Measurements from ENCODE around the gene ARMC7. TPM values are rescaled to one million over a fixed set of nuclear protein-coding genes. Genes with fewer than 3 reads are reported as not detected.
"Not testable (repeated sequence)": the region's sequence is repeated elsewhere in the genome, so short reads cannot be mapped to it uniquely, and the experiment has no call there.

Gene ARMC7
- polyA plus RNA-seq, 6 donors from 2014 or later = 2.0 to 6.0 (median 4.5) TPM

GRCh38 chr17:75164606-75165005, 54.8 kb downstream of the ARMC7 start:
- not testable (repeated sequence) for H3K4me1 Mint-ChIP-seq; H3K9me3 Mint-ChIP-seq; ATAC-seq (ENCODE audit: low read depth in 2 of 2); DNase-seq; H3K27me3 Mint-ChIP-seq; H3K4me3 Mint-ChIP-seq; H3K36me3 Mint-ChIP-seq
- H3K27ac Mint-ChIP-seq = peak overlapping the region in 1 of 6 donors; percentile 26

- H3K36me3 Mint-ChIP-seq = peaks cover 4 to 7% of the 10 kb centered on the region in 2 donors
- peaks cover 0 to 5% (median 5%) of the 10 kb centered on the region in 3 donors for H3K4me1 Mint-ChIP-seq
- DNase-seq = no peak
- H3K27me3 Mint-ChIP-seq = no peaks in the 10 kb centered on the region
- H3K4me3 Mint-ChIP-seq = no peak overlapping the region
- no peak for ATAC-seq (ENCODE audit: low read depth in 2 of 2)
- peak overlapping the region in 1 of 6 donors; percentile 62 for H3K27ac Mint-ChIP-seq
- no peaks in the 10 kb centered on the region for H3K9me3 Mint-ChIP-seq
Measured at GRCh38 chr17:75168998-75169397, 59.2 kb downstream of the ARMC7 start.

GRCh38 chr17:75173526-75173925, 63.8 kb downstream of the ARMC7 start:
- H3K36me3 Mint-ChIP-seq = peaks cover 4 to 8% of the 10 kb centered on the region in 2 donors
- no peak overlapping the region for H3K4me3 Mint-ChIP-seq
- H3K4me1 Mint-ChIP-seq = peaks cover 0 to 31% (median 9%) of the 10 kb centered on the region in 3 donors
- H3K9me3 Mint-ChIP-seq = no peaks in the 10 kb centered on the region
- ATAC-seq (ENCODE audit: low read depth in 2 of 2) (no peak), DNase-seq (no peak)
- no peaks in the 10 kb centered on the region for H3K27me3 Mint-ChIP-seq
- peak overlapping the region in 2 of 6 donors; percentile 19 to 44 for H3K27ac Mint-ChIP-seq

GRCh38 chr17:75174996-75175395, 65.2 kb downstream of the ARMC7 start:
- DNase-seq (no peak), ATAC-seq (ENCODE audit: low read depth in 2 of 2) (no peak)
- Mint-ChIP-seq H3K36me3 (peaks cover 4 to 8% of the 10 kb centered on the region in 2 donors), H3K4me1 (peaks cover 0 to 42% (median 14%) of the 10 kb centered on the region in 3 donors), H3K9me3 (no peaks in the 10 kb centered on the region), H3K4me3 (peak overlapping the region in 2 of 8 donors; percentile 26 to 42), H3K27me3 (no peaks in the 10 kb centered on the region), H3K27ac (no peak overlapping the region)

GRCh38 chr17:75176625-75177024, 66.9 kb downstream of the ARMC7 start:
- H3K4me3 Mint-ChIP-seq = peak overlapping the region in 1 of 8 donors; percentile 48
- DNase-seq (no peak), ATAC-seq (ENCODE audit: low read depth in 2 of 2) (no peak)
- peaks cover 5 to 55% (median 24%) of the 10 kb centered on the region in 3 donors for H3K4me1 Mint-ChIP-seq
- H3K27ac Mint-ChIP-seq = peak overlapping the region in 1 of 6 donors; percentile 76
- no peaks in the 10 kb centered on the region for H3K9me3 Mint-ChIP-seq
- peaks cover 4 to 8% of the 10 kb centered on the region in 2 donors for H3K36me3 Mint-ChIP-seq
- H3K27me3 Mint-ChIP-seq = no peaks in the 10 kb centered on the region

- DNase-seq (no peak), ATAC-seq (ENCODE audit: low read depth in 2 of 2) (no peak)
- H3K27me3 Mint-ChIP-seq = no peaks in the 10 kb centered on the region
- H3K36me3 Mint-ChIP-seq = peaks cover 0 to 6% of the 10 kb centered on the region in 2 donors
- peaks cover 11 to 56% (median 26%) of the 10 kb centered on the region in 3 donors for H3K4me1 Mint-ChIP-seq
- H3K4me3 Mint-ChIP-seq = no peak overlapping the region
- H3K9me3 Mint-ChIP-seq = no peaks in the 10 kb centered on the region
- H3K27ac Mint-ChIP-seq = no peak overlapping the region
Measured at GRCh38 chr17:75178453-75178852, 68.7 kb downstream of the ARMC7 start.

Other genes with a start within 250 kb of the ARMC7 start
- 1 to 10 TPM in 5 of 6 donors, not detected in 1; 1.2 to 6.1 (median 3.9) TPM for gene FDXR, start 237.0 kb upstream of the ARMC7 start, polyA plus RNA-seq (ENCODE audit: low read depth in 6 of 6)
- not detected for gene FADS6, start 216.3 kb upstream of the ARMC7 start, polyA plus RNA-seq (ENCODE audit: low read depth in 6 of 6)
- not detected for gene USH1G, start 186.7 kb upstream of the ARMC7 start, polyA plus RNA-seq (ENCODE audit: low read depth in 6 of 6)
- not detected for gene OTOP2, start 185.7 kb upstream of the ARMC7 start, polyA plus RNA-seq (ENCODE audit: low read depth in 6 of 6)
- gene OTOP3, start 174.1 kb upstream of the ARMC7 start, polyA plus RNA-seq (ENCODE audit: low read depth in 6 of 6) = not detected
- under 1 TPM in 2 of 6 donors, not detected in 4; 0.08 to 0.23 TPM for gene HID1, start 137.2 kb upstream of the ARMC7 start, polyA plus RNA-seq (ENCODE audit: low read depth in 6 of 6)
- gene CDR2L, start 122.3 kb upstream of the ARMC7 start, polyA plus RNA-seq (ENCODE audit: low read depth in 6 of 6) = not detected
- gene MRPL58, start 97.3 kb upstream of the ARMC7 start, polyA plus RNA-seq (ENCODE audit: low read depth in 6 of 6) = 10 to 100 TPM; 32.4 to 47.3 (median 39.6) TPM
- gene ATP5PD, start 63.0 kb upstream of the ARMC7 start, polyA plus RNA-seq (ENCODE audit: low read depth in 6 of 6) = 100 to 1,000 TPM; 191 to 306 (median 269) TPM
- gene KCTD2, start 62.7 kb upstream of the ARMC7 start, polyA plus RNA-seq (ENCODE audit: low read depth in 6 of 6) = 1 to 10 TPM; 2.9 to 9.8 (median 4.8) TPM
- gene SLC16A5, start 22.0 kb upstream of the ARMC7 start, polyA plus RNA-seq (ENCODE audit: low read depth in 6 of 6) = 1 to 10 TPM; 1.1 to 4.0 (median 2.1) TPM
- 100 to 1,000 TPM in 3 of 6 donors, 10 to 100 TPM in 3; 85.0 to 136 (median 111) TPM for gene NT5C, start 21.8 kb downstream of the ARMC7 start, polyA plus RNA-seq (ENCODE audit: low read depth in 6 of 6)
- gene JPT1, start 44.5 kb downstream of the ARMC7 start, polyA plus RNA-seq (ENCODE audit: low read depth in 6 of 6) = 10 to 100 TPM; 56.8 to 80.5 (median 72.7) TPM
- gene SUMO2, start 73.0 kb downstream of the ARMC7 start, polyA plus RNA-seq (ENCODE audit: low read depth in 6 of 6) = 100 to 1,000 TPM; 260 to 424 (median 363) TPM
- 10 to 100 TPM; 11.7 to 41.1 (median 33.4) TPM for gene NUP85, start 95.7 kb downstream of the ARMC7 start, polyA plus RNA-seq (ENCODE audit: low read depth in 6 of 6)
- 10 to 100 TPM in 5 of 6 donors, 1 to 10 TPM in 1; 4.5 to 31.6 (median 13.7) TPM for gene GGA3, start 151.6 kb downstream of the ARMC7 start, polyA plus RNA-seq (ENCODE audit: low read depth in 6 of 6)
- gene MRPS7, start 151.9 kb downstream of the ARMC7 start, polyA plus RNA-seq (ENCODE audit: low read depth in 6 of 6) = 100 to 1,000 TPM in 1 of 6 donors, 10 to 100 TPM in 5; 70.1 to 103 (median 94.4) TPM
- 100 to 1,000 TPM in 5 of 6 donors, 10 to 100 TPM in 1; 95.1 to 133 (median 105) TPM for gene MIF4GD, start 161.3 kb downstream of the ARMC7 start, polyA plus RNA-seq (ENCODE audit: low read depth in 6 of 6)
- gene SLC25A19, start 179.5 kb downstream of the ARMC7 start, polyA plus RNA-seq (ENCODE audit: low read depth in 6 of 6) = 10 to 100 TPM; 26.1 to 41.8 (median 31.3) TPM